K562 (cell line): ENCODE measurements around the gene CROT. TPM values are rescaled to one million over a fixed set of nuclear protein-coding genes. Genes with fewer than 3 reads are reported as not detected.

Source experiments
- CBFA2T3 ChIP-seq: fragments of 450-650 bp; IDR thresholded peaks from 2 replicates; pipeline ENCODE4 v1.6.1; 2017
- CHD1 ChIP-seq: fragments of 200-600 bp; sonication (generic); IDR thresholded peaks from one replicate; pipeline ENCODE4 v1.6.1; 2012; ENCODE audit warnings: mild to moderate bottlenecking, moderate library complexity, low read length, inconsistent platforms
- DEAF1 ChIP-seq: fragments of 450-650 bp; formaldehyde crosslinking; IDR thresholded peaks from 2 replicates; pipeline ENCODE4 v1.4.0; 2020; ENCODE audit warnings: mild to moderate bottlenecking, moderate library complexity
- ESRRA ChIP-seq: fragments of 450-650 bp; IDR thresholded peaks from 2 replicates; pipeline ENCODE4 v1.6.1; 2014; ENCODE audit warnings: low read depth, mild to moderate bottlenecking, moderate library complexity, borderline replicate concordance
- ETV1 ChIP-seq: fragments of 450-650 bp; conservative IDR thresholded peaks from 2 replicates; pipeline ENCODE4 v1.6.1; 2016; ENCODE audit warnings: missing genetic modification characterization, control low read depth, low read depth, missing compliant biosample characterization
- FOXP1 ChIP-seq: sonication (generic); formaldehyde crosslinking; IDR thresholded peaks from 2 replicates; pipeline ENCODE4 v1.8.0; 2022; ENCODE audit warnings: mild to moderate bottlenecking, missing genetic modification reagents
- GTF2B ChIP-seq: IDR thresholded peaks from 2 replicates; pipeline ENCODE4 v1.6.1; 2011; ENCODE audit not compliant: insufficient read length; ENCODE audit errors: extremely low read depth
- HDAC3 ChIP-seq: fragments of 450-650 bp; IDR thresholded peaks from 2 replicates; pipeline ENCODE4 v1.6.1; 2018; ENCODE audit warnings: borderline replicate concordance, mild to moderate bottlenecking, moderate library complexity; ENCODE audit not compliant: partially characterized antibody
- NFE2L1 ChIP-seq: fragments of 450-650 bp; IDR thresholded peaks from 2 replicates; pipeline ENCODE4 v1.6.1; 2016; ENCODE audit warnings: missing genetic modification characterization, low read depth, mild to moderate bottlenecking, missing compliant biosample characterization, moderate library complexity, borderline replicate concordance
- POLR2G ChIP-seq: fragments of 200-400 bp; formaldehyde crosslinking; IDR thresholded peaks from 2 replicates; pipeline ENCODE4 v1.6.1; 2017; ENCODE audit warnings: low read depth, mild to moderate bottlenecking, antibody characterized with exemption, low read length, moderate library complexity
- RBFOX2 ChIP-seq: fragments of 200-400 bp; formaldehyde crosslinking; IDR thresholded peaks from 2 replicates; pipeline ENCODE4 v1.6.1; 2017; ENCODE audit warnings: low read depth, mild to moderate bottlenecking, low read length, moderate library complexity
- SAFB ChIP-seq: fragments of 200-400 bp; formaldehyde crosslinking; IDR thresholded peaks from 2 replicates; pipeline ENCODE4 v1.6.1; 2017; ENCODE audit warnings: low read depth, low read length, borderline replicate concordance
- SP1 ChIP-seq: sonication (generic); formaldehyde crosslinking; IDR thresholded peaks from 2 replicates; pipeline ENCODE4 v1.8.1; 2022; ENCODE audit warnings: mild to moderate bottlenecking, missing genetic modification reagents
- SPI1 ChIP-seq: IDR thresholded peaks from 2 replicates; pipeline ENCODE4 v1.6.1; 2011; ENCODE audit warnings: low read depth, low read length, control low read depth, borderline replicate concordance
- SREBF1 ChIP-seq: fragments of 150-350 bp; IDR thresholded peaks from 2 replicates; pipeline ENCODE4 v1.6.1; 2014; ENCODE audit warnings: antibody characterized with exemption, low read depth, low read length, borderline replicate concordance
- STAT5B ChIP-seq: fragments of 250-450 bp; sonication (Bioruptor Pico); IDR thresholded peaks from 2 replicates; pipeline ENCODE4 v1.8.0; 2021; ENCODE audit warnings: mild to moderate bottlenecking, inconsistent platforms
- THRB ChIP-seq: fragments of 450-650 bp; formaldehyde crosslinking; conservative IDR thresholded peaks from 2 replicates; pipeline ENCODE4 v1.4.0; 2022; ENCODE audit warnings: mild to moderate bottlenecking, missing genetic modification characterization
- ZNF124 ChIP-seq: sonication (generic); formaldehyde crosslinking; IDR thresholded peaks from 2 replicates; pipeline ENCODE4 v1.8.1; 2022; ENCODE audit warnings: missing genetic modification reagents
- ZNF274 ChIP-seq: IDR thresholded peaks from 2 replicates; pipeline ENCODE4 v1.6.1; 2011; ENCODE audit warnings: low read depth, mild to moderate bottlenecking, low read length, moderate library complexity, borderline replicate concordance
- ZNF780A ChIP-seq: fragments of 250-450 bp; sonication (Bioruptor Pico); IDR thresholded peaks from 2 replicates; pipeline ENCODE4 v1.5.0; 2021; ENCODE audit warnings: mild to moderate bottlenecking
- polyA plus RNA-seq, 8 experiments: library from polyadenylated mRNA; depleted of rRNA in 4 of 8; stranded (reverse) in 5 of 8; unstranded in 3 of 8; fragments of >200 nt; fragmentation: Nextera tagmentation in 2 of 8; fragmentation: Illumina TruSeq in 1 of 8; extraction: Ambion mirVana in 2 of 8; extraction: Trizol in 1 of 8; gene quantifications; 2 replicates each; pipeline versions ENCODE4 v1.2.1 to v1.2.3, GENCODE V29; 2011 to 2014; ENCODE audit warnings: inconsistent platforms in 1 of 8, missing spikeins in 1 of 8
- total RNA-seq, 7 experiments: library from RNA; depleted of rRNA in 6 of 7; stranded (reverse); fragments of >200 nt in 6 of 7; fragmentation: Illumina TruSeq in 2 of 7; extraction: Trizol in 2 of 7; gene quantifications; 2 replicates each; pipeline versions ENCODE4 v1.2.1 to v1.2.3, GENCODE V29; 2011 to 2021; ENCODE audit warnings: low replicate concordance in 1 of 7

Gene CROT
- total and polyA plus RNA-seq, 9 of the 15 experiments (the other 6 are each of a cell fraction or from before 2014, with no cell fraction given): 2.5 to 8.1 (median 5.1) TPM

- 0 out of 2 replicates have a peak, but pooled peaks have one; percentile 22 for TF ChIP-seq ETV1 (tag)
- no peak for TF ChIP-seq GTF2B
- no peak for TF ChIP-seq ESRRA
- TF ChIP-seq SPI1: no peak
- no peak for TF ChIP-seq DEAF1
- no peak for TF ChIP-seq RBFOX2
- TF ChIP-seq FOXP1 (CRISPR knock-in tag): no peak
- no peak for TF ChIP-seq SREBF1
- TF ChIP-seq ZNF780A: no peak
- no peak for TF ChIP-seq ZNF274
- peak; percentile 97 for TF ChIP-seq NFE2L1 (tag)
- TF ChIP-seq THRB (CRISPR knock-in tag): no peak
- peak; percentile 38 for TF ChIP-seq CBFA2T3
- TF ChIP-seq HDAC3: no peak
- no peak for TF ChIP-seq SP1 (CRISPR knock-in tag)
- no peak for TF ChIP-seq POLR2G
- TF ChIP-seq STAT5B (CRISPR knock-in tag): no peak
- TF ChIP-seq ZNF124 (CRISPR knock-in tag): no peak
- no peak for TF ChIP-seq SAFB
- TF ChIP-seq CHD1: no peak
Observed at GRCh38 chr7:87370660-87371180, 25.3 kb downstream of the CROT start (continued).
